WTC11 (cell line): ENCODE data around the gene TUBGCP3. TPM values are rescaled to one million over a fixed set of nuclear protein-coding genes. Genes with fewer than 3 reads are reported as not detected.

ENCODE experiments used
- ATAC-seq: fragments of 200-7000 bp; cut with Tn5 transposase; 2 replicates; pipeline ENCODE4 v1.10.0; 2021; ENCODE audit warnings: mild to moderate bottlenecking, moderate library complexity
- CTCF ChIA-PET: fragments of 300-600 bp; sonication (Branson Sonifier 250); formaldehyde crosslinking; loops from one replicate; lab custom pipeline; 2021; ENCODE audit warnings: antibody characterized with exemption; lab: Charles Lee
- POLR2A ChIA-PET: fragments of 350-600 bp; sonication (Branson Sonifier 250); formaldehyde crosslinking; loops from one replicate; lab custom pipeline; 2021; ENCODE audit warnings: antibody characterized with exemption; lab: Charles Lee
- DNase-seq: peaks from one replicate; pipeline ENCODE4 v3.0.0; 2021; ENCODE audit warnings: low spot score
- H3K27ac Mint-ChIP-seq: 2 replicates; pipeline ENCODE4 v1.8.0; 2021; ENCODE audit warnings: mixed read lengths
- H3K27me3 Mint-ChIP-seq: 2 replicates; pipeline ENCODE4 v1.8.0; 2021; ENCODE audit warnings: low read depth, mild to moderate bottlenecking, moderate library complexity, mixed read lengths
- H3K36me3 Mint-ChIP-seq: 2 replicates; pipeline ENCODE4 v1.8.0; 2021; ENCODE audit warnings: mixed read lengths
- H3K4me1 Mint-ChIP-seq: 2 replicates; pipeline ENCODE4 v1.8.0; 2022; ENCODE audit warnings: mixed read lengths
- H3K4me3 Mint-ChIP-seq: 2 replicates; pipeline ENCODE4 v1.8.0; 2021; ENCODE audit warnings: mild to moderate bottlenecking, moderate library complexity, mixed read lengths
- H3K9me3 Mint-ChIP-seq: 2 replicates; pipeline ENCODE4 v1.8.0; 2021; ENCODE audit warnings: mixed read lengths
- FOXP1 ChIP-seq: sonication (generic); formaldehyde crosslinking; IDR thresholded peaks from 2 replicates; pipeline ENCODE4 v1.8.0; 2022; ENCODE audit warnings: missing genetic modification reagents, mild to moderate bottlenecking, moderate library complexity, borderline replicate concordance
- NFATC4 ChIP-seq: fragments of 250-450 bp; sonication (Bioruptor Pico); IDR thresholded peaks from 2 replicates; pipeline ENCODE4 v1.9.0; 2021; ENCODE audit warnings: mild to moderate bottlenecking
- NR1H2 ChIP-seq: sonication (generic); formaldehyde crosslinking; IDR thresholded peaks from 2 replicates; pipeline ENCODE4 v1.9.0; 2021; ENCODE audit warnings: mild to moderate bottlenecking, moderate library complexity, missing genetic modification reagents
- NR3C1 ChIP-seq: sonication (generic); formaldehyde crosslinking; conservative IDR thresholded peaks from 2 replicates; pipeline ENCODE4 v1.8.1; 2023; ENCODE audit warnings: low read depth, mild to moderate bottlenecking, missing genetic modification reagents
- SMAD3 ChIP-seq: sonication (generic); formaldehyde crosslinking; IDR thresholded peaks from 2 replicates; pipeline ENCODE4 v1.8.0; 2022; ENCODE audit warnings: missing genetic modification reagents, mild to moderate bottlenecking, borderline replicate concordance
- SOX15 ChIP-seq: fragments of 250-450 bp; sonication (Bioruptor Pico); IDR thresholded peaks from 2 replicates; pipeline ENCODE4 v1.9.0; 2021; ENCODE audit warnings: mild to moderate bottlenecking
- SP1 ChIP-seq: sonication (generic); formaldehyde crosslinking; conservative IDR thresholded peaks from 2 replicates; pipeline ENCODE4 v1.8.1; 2022; ENCODE audit warnings: missing genetic modification reagents
- TCF7 ChIP-seq: sonication (generic); formaldehyde crosslinking; IDR thresholded peaks from 2 replicates; pipeline ENCODE4 v1.8.0; 2022; ENCODE audit warnings: mild to moderate bottlenecking, low read depth, missing genetic modification reagents, moderate library complexity
- ZNF232 ChIP-seq: sonication (generic); formaldehyde crosslinking; IDR thresholded peaks from 2 replicates; pipeline ENCODE4 v1.8.0; 2022; ENCODE audit warnings: mild to moderate bottlenecking, missing genetic modification reagents
- ZNF263 ChIP-seq: sonication (generic); formaldehyde crosslinking; IDR thresholded peaks from 2 replicates; pipeline ENCODE4 v1.8.1; 2022; ENCODE audit warnings: low read depth, mild to moderate bottlenecking, moderate library complexity, missing genetic modification reagents
- ZNF396 ChIP-seq: fragments of 250-450 bp; sonication (Bioruptor Pico); IDR thresholded peaks from 2 replicates; pipeline ENCODE4 v1.8.0; 2021; ENCODE audit warnings: mild to moderate bottlenecking, moderate library complexity, borderline replicate concordance
- ZNF423 ChIP-seq: fragments of 250-450 bp; sonication (Bioruptor Pico); IDR thresholded peaks from 2 replicates; pipeline ENCODE4 v2.1.2; 2022; ENCODE audit warnings: mild to moderate bottlenecking, moderate library complexity
- total RNA-seq: library from RNA; stranded (reverse); gene quantifications from 3 replicates; pipeline ENCODE4 v1.2.3, GENCODE V29; 2021
- TF ChIP-seq, protein P1 (sequence below): sonication (generic); formaldehyde crosslinking; IDR thresholded peaks from 2 replicates; pipeline ENCODE4 v1.8.1; 2022; ENCODE audit warnings: low read depth, mild to moderate bottlenecking, moderate library complexity, missing genetic modification reagents, borderline replicate concordance
- TF ChIP-seq, protein P2 (sequence below): sonication (generic); formaldehyde crosslinking; IDR thresholded peaks from 2 replicates; pipeline ENCODE4 v1.8.1; 2022; ENCODE audit warnings: mild to moderate bottlenecking, moderate library complexity, missing genetic modification reagents
- TF ChIP-seq, protein P3 (sequence below): fragments of 250-450 bp; sonication (Bioruptor Pico); conservative IDR thresholded peaks from 2 replicates; pipeline ENCODE4 v1.9.0; 2021; ENCODE audit warnings: mild to moderate bottlenecking
- TF ChIP-seq, protein P4 (sequence below): fragments of 250-450 bp; sonication (Bioruptor Pico); IDR thresholded peaks from 2 replicates; pipeline ENCODE4 v1.9.0; 2021; ENCODE audit warnings: mild to moderate bottlenecking, borderline replicate concordance
- TF ChIP-seq, protein P5 (sequence below): sonication (generic); formaldehyde crosslinking; IDR thresholded peaks from 2 replicates; pipeline ENCODE4 v1.8.0; 2023; ENCODE audit warnings: mild to moderate bottlenecking, missing genetic modification reagents
- TF ChIP-seq, protein P6 (sequence below): fragments of 250-450 bp; sonication (Bioruptor Pico); IDR thresholded peaks from 2 replicates; pipeline ENCODE4 v1.9.0; 2021; ENCODE audit warnings: mild to moderate bottlenecking

Gene TUBGCP3
- total RNA-seq, 1 experiment from 2014 or later, result 29.9 TPM

DNA sequence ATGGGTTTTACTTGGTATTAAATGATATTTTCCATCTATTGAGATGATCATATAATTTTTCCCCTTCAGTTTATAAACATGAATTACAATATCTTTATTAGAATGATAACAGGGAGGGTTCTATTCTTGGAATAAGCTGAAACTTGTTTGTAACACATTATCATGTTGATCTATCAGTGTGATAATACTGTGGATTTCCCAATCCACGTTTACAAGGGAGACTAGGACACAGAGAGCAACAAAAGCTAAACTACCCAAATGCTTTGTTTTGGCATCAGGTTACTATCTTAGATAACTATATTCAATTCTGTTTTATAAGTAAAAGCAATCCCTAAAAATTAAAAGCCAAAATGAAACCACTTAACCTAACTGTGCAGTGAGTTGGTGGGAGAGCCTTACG is 92.5 kb downstream of the TUBGCP3 start:
- Mint-ChIP-seq H3K4me1 (no peaks in the 10 kb centered on the region), H3K36me3 (peaks cover 27% of the 10 kb centered on the region), H3K27me3 (no peaks in the 10 kb centered on the region), H3K27ac (no peak overlapping the region), H3K4me3 (no peak overlapping the region), H3K9me3 (no peaks in the 10 kb centered on the region)
- POLR2A ChIA-PET, result no interaction called here
- CTCF ChIA-PET, result no interaction called here
- DNase-seq (no peak), ATAC-seq (no peak)
- TF ChIP-seq, protein P1, sequence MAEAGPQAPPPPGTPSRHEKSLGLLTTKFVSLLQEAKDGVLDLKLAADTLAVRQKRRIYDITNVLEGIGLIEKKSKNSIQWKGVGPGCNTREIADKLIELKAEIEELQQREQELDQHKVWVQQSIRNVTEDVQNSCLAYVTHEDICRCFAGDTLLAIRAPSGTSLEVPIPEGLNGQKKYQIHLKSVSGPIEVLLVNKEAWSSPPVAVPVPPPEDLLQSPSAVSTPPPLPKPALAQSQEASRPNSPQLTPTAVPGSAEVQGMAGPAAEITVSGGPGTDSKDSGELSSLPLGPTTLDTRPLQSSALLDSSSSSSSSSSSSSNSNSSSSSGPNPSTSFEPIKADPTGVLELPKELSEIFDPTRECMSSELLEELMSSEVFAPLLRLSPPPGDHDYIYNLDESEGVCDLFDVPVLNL (CRISPR knock-in tag), result no peak
- TF ChIP-seq, protein P2, sequence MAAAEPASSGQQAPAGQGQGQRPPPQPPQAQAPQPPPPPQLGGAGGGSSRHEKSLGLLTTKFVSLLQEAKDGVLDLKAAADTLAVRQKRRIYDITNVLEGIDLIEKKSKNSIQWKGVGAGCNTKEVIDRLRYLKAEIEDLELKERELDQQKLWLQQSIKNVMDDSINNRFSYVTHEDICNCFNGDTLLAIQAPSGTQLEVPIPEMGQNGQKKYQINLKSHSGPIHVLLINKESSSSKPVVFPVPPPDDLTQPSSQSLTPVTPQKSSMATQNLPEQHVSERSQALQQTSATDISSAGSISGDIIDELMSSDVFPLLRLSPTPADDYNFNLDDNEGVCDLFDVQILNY (CRISPR knock-in tag), result no peak
- TF ChIP-seq ZNF396 (CRISPR knock-in tag) (no peak), NFATC4 (CRISPR knock-in tag) (no peak), FOXP1 (CRISPR knock-in tag) (no peak), ZNF423 (CRISPR knock-in tag) (no peak), NR1H2 (CRISPR knock-in tag) (no peak)
- TF ChIP-seq, protein P3, sequence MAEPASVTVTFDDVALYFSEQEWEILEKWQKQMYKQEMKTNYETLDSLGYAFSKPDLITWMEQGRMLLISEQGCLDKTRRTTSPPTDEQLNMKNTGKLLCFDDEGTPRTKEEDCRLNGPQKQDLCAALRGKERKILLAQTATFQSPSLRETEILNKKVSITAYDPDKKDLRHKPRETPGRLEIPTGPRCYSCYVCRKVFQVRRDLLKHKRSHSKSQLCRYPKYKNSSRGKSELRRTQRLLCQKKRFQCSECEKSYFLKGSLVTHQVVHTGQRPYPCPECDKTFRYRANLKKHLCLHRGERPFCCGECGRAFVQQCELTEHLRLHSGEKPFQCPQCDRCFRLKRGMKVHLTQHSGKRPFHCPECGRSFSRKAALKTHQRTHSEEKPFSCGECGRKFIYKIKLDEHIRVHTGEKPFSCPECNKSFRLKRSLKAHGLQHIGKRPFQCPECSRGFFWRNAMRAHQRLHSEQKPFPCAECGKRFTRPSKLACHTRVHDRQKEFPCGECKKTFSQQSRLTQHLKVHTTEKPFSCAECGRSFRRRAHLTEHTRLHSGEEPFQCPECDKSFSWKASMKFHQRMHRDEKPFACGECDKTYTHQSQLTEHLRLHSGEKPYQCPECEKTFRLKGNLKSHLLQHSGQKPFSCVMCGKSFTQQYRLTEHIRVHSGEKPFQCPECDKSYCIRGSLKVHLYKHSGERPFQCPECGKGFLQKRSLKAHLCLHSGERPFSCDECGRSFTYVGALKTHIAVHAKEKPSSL, result no peak
- TF ChIP-seq, protein P4, sequence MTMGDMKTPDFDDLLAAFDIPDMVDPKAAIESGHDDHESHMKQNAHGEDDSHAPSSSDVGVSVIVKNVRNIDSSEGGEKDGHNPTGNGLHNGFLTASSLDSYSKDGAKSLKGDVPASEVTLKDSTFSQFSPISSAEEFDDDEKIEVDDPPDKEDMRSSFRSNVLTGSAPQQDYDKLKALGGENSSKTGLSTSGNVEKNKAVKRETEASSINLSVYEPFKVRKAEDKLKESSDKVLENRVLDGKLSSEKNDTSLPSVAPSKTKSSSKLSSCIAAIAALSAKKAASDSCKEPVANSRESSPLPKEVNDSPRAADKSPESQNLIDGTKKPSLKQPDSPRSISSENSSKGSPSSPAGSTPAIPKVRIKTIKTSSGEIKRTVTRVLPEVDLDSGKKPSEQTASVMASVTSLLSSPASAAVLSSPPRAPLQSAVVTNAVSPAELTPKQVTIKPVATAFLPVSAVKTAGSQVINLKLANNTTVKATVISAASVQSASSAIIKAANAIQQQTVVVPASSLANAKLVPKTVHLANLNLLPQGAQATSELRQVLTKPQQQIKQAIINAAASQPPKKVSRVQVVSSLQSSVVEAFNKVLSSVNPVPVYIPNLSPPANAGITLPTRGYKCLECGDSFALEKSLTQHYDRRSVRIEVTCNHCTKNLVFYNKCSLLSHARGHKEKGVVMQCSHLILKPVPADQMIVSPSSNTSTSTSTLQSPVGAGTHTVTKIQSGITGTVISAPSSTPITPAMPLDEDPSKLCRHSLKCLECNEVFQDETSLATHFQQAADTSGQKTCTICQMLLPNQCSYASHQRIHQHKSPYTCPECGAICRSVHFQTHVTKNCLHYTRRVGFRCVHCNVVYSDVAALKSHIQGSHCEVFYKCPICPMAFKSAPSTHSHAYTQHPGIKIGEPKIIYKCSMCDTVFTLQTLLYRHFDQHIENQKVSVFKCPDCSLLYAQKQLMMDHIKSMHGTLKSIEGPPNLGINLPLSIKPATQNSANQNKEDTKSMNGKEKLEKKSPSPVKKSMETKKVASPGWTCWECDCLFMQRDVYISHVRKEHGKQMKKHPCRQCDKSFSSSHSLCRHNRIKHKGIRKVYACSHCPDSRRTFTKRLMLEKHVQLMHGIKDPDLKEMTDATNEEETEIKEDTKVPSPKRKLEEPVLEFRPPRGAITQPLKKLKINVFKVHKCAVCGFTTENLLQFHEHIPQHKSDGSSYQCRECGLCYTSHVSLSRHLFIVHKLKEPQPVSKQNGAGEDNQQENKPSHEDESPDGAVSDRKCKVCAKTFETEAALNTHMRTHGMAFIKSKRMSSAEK (CRISPR knock-in tag), result no peak

DNA sequence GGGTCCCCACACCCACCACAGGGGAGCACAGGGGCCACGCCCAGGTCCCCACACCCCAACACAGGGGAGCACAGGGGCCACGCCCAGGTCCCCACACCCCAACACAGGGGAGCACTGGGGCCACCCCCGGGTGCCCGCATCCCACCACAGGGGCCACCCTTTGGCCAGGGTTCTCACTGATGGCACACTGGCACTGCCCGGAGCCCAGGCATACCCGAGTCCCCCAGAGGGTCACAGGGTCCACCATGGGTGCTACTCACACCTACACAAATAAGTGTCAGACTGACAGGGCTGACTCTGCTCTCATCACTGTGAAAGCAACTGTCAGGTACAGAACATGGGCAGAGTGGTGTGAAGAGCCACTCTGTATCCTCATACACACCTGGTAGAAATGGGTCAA is 98.8 kb downstream of the TUBGCP3 start:
- no peaks in the 10 kb centered on the region for H3K27me3 Mint-ChIP-seq
- peaks cover 6% of the 10 kb centered on the region; the same call in 1 of the 2 replicates for H3K36me3 Mint-ChIP-seq
- H3K4me3 Mint-ChIP-seq, result no peak overlapping the region
- no peaks in the 10 kb centered on the region for H3K9me3 Mint-ChIP-seq
- ChIA-PET CTCF (no interaction called here), POLR2A (no interaction called here)
- DNase-seq (no peak), ATAC-seq (no peak)
- H3K4me1 Mint-ChIP-seq, result no peaks in the 10 kb centered on the region
- no peak overlapping the region for H3K27ac Mint-ChIP-seq
- TF ChIP-seq, protein P3, result no peak
- TF ChIP-seq, protein P5, sequence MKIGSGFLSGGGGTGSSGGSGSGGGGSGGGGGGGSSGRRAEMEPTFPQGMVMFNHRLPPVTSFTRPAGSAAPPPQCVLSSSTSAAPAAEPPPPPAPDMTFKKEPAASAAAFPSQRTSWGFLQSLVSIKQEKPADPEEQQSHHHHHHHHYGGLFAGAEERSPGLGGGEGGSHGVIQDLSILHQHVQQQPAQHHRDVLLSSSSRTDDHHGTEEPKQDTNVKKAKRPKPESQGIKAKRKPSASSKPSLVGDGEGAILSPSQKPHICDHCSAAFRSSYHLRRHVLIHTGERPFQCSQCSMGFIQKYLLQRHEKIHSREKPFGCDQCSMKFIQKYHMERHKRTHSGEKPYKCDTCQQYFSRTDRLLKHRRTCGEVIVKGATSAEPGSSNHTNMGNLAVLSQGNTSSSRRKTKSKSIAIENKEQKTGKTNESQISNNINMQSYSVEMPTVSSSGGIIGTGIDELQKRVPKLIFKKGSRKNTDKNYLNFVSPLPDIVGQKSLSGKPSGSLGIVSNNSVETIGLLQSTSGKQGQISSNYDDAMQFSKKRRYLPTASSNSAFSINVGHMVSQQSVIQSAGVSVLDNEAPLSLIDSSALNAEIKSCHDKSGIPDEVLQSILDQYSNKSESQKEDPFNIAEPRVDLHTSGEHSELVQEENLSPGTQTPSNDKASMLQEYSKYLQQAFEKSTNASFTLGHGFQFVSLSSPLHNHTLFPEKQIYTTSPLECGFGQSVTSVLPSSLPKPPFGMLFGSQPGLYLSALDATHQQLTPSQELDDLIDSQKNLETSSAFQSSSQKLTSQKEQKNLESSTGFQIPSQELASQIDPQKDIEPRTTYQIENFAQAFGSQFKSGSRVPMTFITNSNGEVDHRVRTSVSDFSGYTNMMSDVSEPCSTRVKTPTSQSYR (CRISPR knock-in tag), result no peak
- no peak for TF ChIP-seq SMAD3 (CRISPR knock-in tag)
- no peak for TF ChIP-seq ZNF232
- TF ChIP-seq ZNF263 (CRISPR knock-in tag), result no peak
- no peak for TF ChIP-seq FOXP1 (CRISPR knock-in tag)
- no peak for TF ChIP-seq NR3C1 (CRISPR knock-in tag)
- no peak for TF ChIP-seq TCF7 (CRISPR knock-in tag)
- no peak for TF ChIP-seq SP1 (CRISPR knock-in tag)
- TF ChIP-seq, protein P6, sequence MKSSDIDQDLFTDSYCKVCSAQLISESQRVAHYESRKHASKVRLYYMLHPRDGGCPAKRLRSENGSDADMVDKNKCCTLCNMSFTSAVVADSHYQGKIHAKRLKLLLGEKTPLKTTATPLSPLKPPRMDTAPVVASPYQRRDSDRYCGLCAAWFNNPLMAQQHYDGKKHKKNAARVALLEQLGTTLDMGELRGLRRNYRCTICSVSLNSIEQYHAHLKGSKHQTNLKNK (CRISPR knock-in tag), result no peak
- TF ChIP-seq SOX15 (CRISPR knock-in tag), result no peak
